Stimulated activated CD4-positive, alpha-beta T cell treated with anti-CD3 and anti-CD28 coated beads, Interleukin-12 subunit alpha, Interleukin-12 subunit beta, amount 100 ng/mL, for 24 hours (primary cell): ENCODE data around the gene CKM.
A peak's percentile ranks its signal among the peaks of the same experiment; 100 is the strongest.

Experiments
- DNase-seq, 2 experiments: peaks; one replicate each; pipeline ENCODE4 v3.0.0-alpha.2; 2020; ENCODE audit warnings: low read depth in 2 of 2

The CKM gene

GRCh38 chr19:45322744-45323281 is at the start of gene CKM:
Gene CKM (minus strand): TSS chr19:45322875. CDS start chr19:45319713, 3,162 bp downstream.
- no peak for DNase-seq

- peak; percentile 100 for DNase-seq
Measured at GRCh38 chr19:45370410-45371204, 47.9 kb upstream of the CKM start, which contains the start of gene ERCC2. Gene ERCC2 (minus strand): TSS chr19:45370573. CDS start chr19:45370540, 33 bp downstream.

- no peak for DNase-seq
Measured at GRCh38 chr19:45368737-45369340, 46.2 kb upstream of the CKM start.

- no peak for DNase-seq
Measured at GRCh38 chr19:45368127-45368526, 45.5 kb upstream of the CKM start.

GRCh38 chr19:45364696-45365095 is 42.0 kb upstream of the CKM start:
- DNase-seq = no peak

GRCh38 chr19:45363861-45364459 is 41.3 kb upstream of the CKM start:
- DNase-seq = no peak

GRCh38 chr19:45362291-45362690 is 39.6 kb upstream of the CKM start:
- no peak for DNase-seq

- DNase-seq = no peak
Measured at GRCh38 chr19:45361608-45362007, 38.9 kb upstream of the CKM start.

GRCh38 chr19:45358213-45358792 is 35.6 kb upstream of the CKM start:
- DNase-seq = no peak

- DNase-seq = no peak
Measured at GRCh38 chr19:45357445-45357783, 34.7 kb upstream of the CKM start.

- DNase-seq = no peak
Measured at GRCh38 chr19:45356760-45357444, 34.2 kb upstream of the CKM start.

- DNase-seq = no peak
Measured at GRCh38 chr19:45355910-45356309, 33.2 kb upstream of the CKM start.

- no peak for DNase-seq
Measured at GRCh38 chr19:45355402-45355801, 32.7 kb upstream of the CKM start.

GRCh38 chr19:45354241-45354842 is 31.7 kb upstream of the CKM start:
- DNase-seq = no peak

- DNase-seq = no peak
Measured at GRCh38 chr19:45352914-45353796, 30.5 kb upstream of the CKM start.

GRCh38 chr19:45352471-45352870 is 29.8 kb upstream of the CKM start:
- no peak for DNase-seq

GRCh38 chr19:45352062-45352461 is 29.4 kb upstream of the CKM start:
- no peak for DNase-seq

- DNase-seq = no peak
Measured at GRCh38 chr19:45351401-45351952, 28.8 kb upstream of the CKM start.

GRCh38 chr19:45350477-45351058 is 27.9 kb upstream of the CKM start:
- no peak for DNase-seq
